KMS-11 (cell line): ENCODE measurements around the gene ADAP1.

Experiments used
- H2AFZ ChIP-seq: fragments of 200-600 bp; sonication (generic); 2 replicates; pipeline ENCODE4 v1.6.1; 2016; ENCODE audit warnings: antibody characterized with exemption, mixed run types, low read depth
- H3K27ac ChIP-seq: fragments of 200-600 bp; sonication (generic); 2 replicates; pipeline ENCODE4 v1.6.1; 2016; ENCODE audit warnings: mild to moderate bottlenecking, mixed run types
- H3K27me3 ChIP-seq: fragments of 200-600 bp; sonication (generic); 2 replicates; pipeline ENCODE4 v1.6.1; 2017; ENCODE audit warnings: mild to moderate bottlenecking, low read depth, mixed run types, moderate library complexity; ENCODE audit not compliant: insufficient read depth
- H3K36me3 ChIP-seq: fragments of 200-600 bp; sonication (generic); 2 replicates; pipeline ENCODE4 v1.6.1; 2017; ENCODE audit warnings: mild to moderate bottlenecking, mixed run types; ENCODE audit not compliant: insufficient read depth
- H3K4me1 ChIP-seq: fragments of 200-600 bp; sonication (generic); 2 replicates; pipeline ENCODE4 v1.6.1; 2016; ENCODE audit warnings: mild to moderate bottlenecking, low read depth, mixed run types; ENCODE audit not compliant: poor library complexity, severe bottlenecking
- H3K4me2 ChIP-seq: fragments of 200-600 bp; sonication (generic); 2 replicates; pipeline ENCODE4 v1.7.0; 2016; ENCODE audit warnings: mild to moderate bottlenecking, mixed run types
- H3K4me3 ChIP-seq: fragments of 200-600 bp; sonication (generic); IDR thresholded peaks from 2 replicates; pipeline ENCODE4 v1.6.1; 2017; ENCODE audit warnings: low read depth, low read length, mixed read lengths; ENCODE audit not compliant: insufficient read depth
- H3K79me2 ChIP-seq: fragments of 200-600 bp; sonication (generic); 2 replicates; pipeline ENCODE4 v1.6.1; 2016; ENCODE audit warnings: low read depth, mixed run types; ENCODE audit not compliant: insufficient read depth
- H3K9ac ChIP-seq: fragments of 200-600 bp; sonication (generic); 2 replicates; pipeline ENCODE4 v1.6.1; 2016; ENCODE audit warnings: mild to moderate bottlenecking, mixed run types
- H4K20me1 ChIP-seq: fragments of 200-600 bp; sonication (generic); 2 replicates; pipeline ENCODE4 v1.6.1; 2016; ENCODE audit warnings: mild to moderate bottlenecking, mixed run types; ENCODE audit not compliant: insufficient read depth
- CTCF ChIP-seq: fragments of 200-600 bp; sonication (generic); conservative IDR thresholded peaks from 2 replicates; pipeline ENCODE4 v1.6.1; 2017; ENCODE audit warnings: low read depth, mild to moderate bottlenecking, antibody characterized with exemption, low read length, moderate library complexity, mixed read lengths

The ADAP1 gene

GRCh38 chr7:881441-882234, 72.8 kb downstream of the ADAP1 start:
- Histone ChIP-seq H3K27ac (no peak overlapping the region), H3K79me2 (peaks cover 82% of the 10 kb centered on the region), H3K4me3 (no peak overlapping the region), H3K9ac (no peak overlapping the region), H3K36me3 (no peaks in the 10 kb centered on the region), H3K4me1 (peaks cover 4% of the 10 kb centered on the region), H4K20me1 (no peaks in the 10 kb centered on the region), H2AFZ (no peak overlapping the region), H3K4me2 (no peak overlapping the region), H3K27me3 (no peaks in the 10 kb centered on the region)
- no peak for TF ChIP-seq CTCF

GRCh38 chr7:880450-880849, 74.0 kb downstream of the ADAP1 start:
- H4K20me1 ChIP-seq: no peaks in the 10 kb centered on the region

GRCh38 chr7:879706-880105, 74.8 kb downstream of the ADAP1 start:
- H3K4me1 ChIP-seq: peaks cover 9% of the 10 kb centered on the region
- no peak overlapping the region for H3K9ac ChIP-seq
- H3K79me2 ChIP-seq: peaks cover 68% of the 10 kb centered on the region
- no peak overlapping the region for H2AFZ ChIP-seq
- no peak overlapping the region for H3K4me2 ChIP-seq
- no peak for TF ChIP-seq CTCF
- no peak overlapping the region for H3K27ac ChIP-seq
- no peaks in the 10 kb centered on the region for H3K27me3 ChIP-seq
- no peaks in the 10 kb centered on the region for H3K36me3 ChIP-seq
- no peak overlapping the region for H3K4me3 ChIP-seq
- H4K20me1 ChIP-seq: no peaks in the 10 kb centered on the region

More at GRCh38 chr7:880450-880849, 74.0 kb downstream of the ADAP1 start:
- no peaks in the 10 kb centered on the region for H3K27me3 ChIP-seq
- H3K4me2 ChIP-seq: no peak overlapping the region
- H3K27ac ChIP-seq: no peak overlapping the region
- no peak overlapping the region for H2AFZ ChIP-seq
- no peak overlapping the region for H3K4me3 ChIP-seq
- H3K36me3 ChIP-seq: no peaks in the 10 kb centered on the region
- H3K9ac ChIP-seq: no peak overlapping the region
- TF ChIP-seq CTCF: no peak
- H3K79me2 ChIP-seq: peaks cover 75% of the 10 kb centered on the region
- H3K4me1 ChIP-seq: peaks cover 8% of the 10 kb centered on the region

GRCh38 chr7:879093-879492, 75.4 kb downstream of the ADAP1 start:
- Histone ChIP-seq H2AFZ (no peak overlapping the region), H3K4me2 (no peak overlapping the region), H3K4me1 (peaks cover 9% of the 10 kb centered on the region), H4K20me1 (no peaks in the 10 kb centered on the region), H3K9ac (no peak overlapping the region), H3K27ac (no peak overlapping the region), H3K27me3 (no peaks in the 10 kb centered on the region), H3K79me2 (peaks cover 61% of the 10 kb centered on the region), H3K36me3 (no peaks in the 10 kb centered on the region), H3K4me3 (no peak overlapping the region)
- no peak for TF ChIP-seq CTCF
